DOHH2 (cell line): Measurements from ENCODE around the gene RNASET2.

ENCODE experiments used
- CTCF ChIP-seq: fragments of 200-600 bp; sonication (generic); IDR thresholded peaks from one replicate; pipeline ENCODE4 v1.5.1; 2014; ENCODE audit warnings: antibody characterized with exemption, mild to moderate bottlenecking, low read depth, low read length; ENCODE audit not compliant: poor library complexity, severe bottlenecking
- EZH2phosphoT487 ChIP-seq: fragments of 200-600 bp; sonication (generic); IDR thresholded peaks from 2 replicates; pipeline ENCODE4 v1.6.1; 2017; ENCODE audit warnings: borderline replicate concordance, mild to moderate bottlenecking, antibody characterized with exemption, low read length, moderate library complexity, mixed read lengths

DNA sequence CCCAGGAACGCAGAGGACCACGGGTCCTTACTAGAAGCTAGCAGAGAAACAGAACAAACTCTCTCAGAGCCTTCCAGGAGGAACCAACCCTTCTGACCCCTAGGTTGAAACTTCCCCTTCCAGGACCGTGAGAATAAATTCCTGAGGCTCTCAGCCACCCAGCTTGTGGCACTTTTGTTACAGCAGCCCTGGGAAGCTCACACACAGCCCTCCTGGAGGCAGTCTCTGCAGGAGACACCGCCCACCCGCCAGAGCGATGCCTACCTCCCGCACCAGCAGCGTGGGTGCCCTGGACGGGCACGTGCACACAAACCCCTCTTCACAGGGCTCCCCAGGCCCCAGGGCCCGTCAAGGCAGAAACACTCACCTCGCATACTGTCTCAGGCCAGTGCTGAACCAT lies 4.2 kb downstream of the RNASET2 start:
- TF ChIP-seq CTCF (no peak), EZH2phosphoT487 (no peak)
